GM23338 (cell line): Measurements from ENCODE around the gene CIAPIN1. TPM values are rescaled to one million over a fixed set of nuclear protein-coding genes. Genes with fewer than 3 reads are reported as not detected.

Experiments used
- ATAC-seq: fragments of 200-7000 bp; cut with Tn5 transposase; 3 replicates; pipeline ENCODE4 v1.9.1; 2020
- DNase-seq: peaks from one replicate; pipeline ENCODE4 v3.0.0-alpha.2; 2015; ENCODE audit warnings: low spot score
- H2AFZ ChIP-seq: fragments of 200-600 bp; sonication (generic); 2 replicates; pipeline ENCODE4 v1.8.0; 2016; ENCODE audit warnings: antibody characterized with exemption, mild to moderate bottlenecking, moderate library complexity
- H3F3A ChIP-seq: fragments of 200-600 bp; sonication (generic); replicated peaks from 2 replicates; pipeline ENCODE4 v1.8.0; 2017; ENCODE audit warnings: antibody characterized with exemption, mixed run types, low read depth
- H3K27ac ChIP-seq: fragments of 200-600 bp; sonication (generic); 2 replicates; pipeline ENCODE4 v1.6.1; 2016; ENCODE audit warnings: low read depth
- H3K27me3 ChIP-seq: fragments of 200-600 bp; sonication (generic); 2 replicates; pipeline ENCODE4 v1.8.0; 2016; ENCODE audit warnings: mild to moderate bottlenecking, mixed run types, moderate library complexity; ENCODE audit not compliant: insufficient read depth
- H3K36me3 ChIP-seq: fragments of 200-600 bp; sonication (generic); 2 replicates; pipeline ENCODE4 v1.8.0; 2016; ENCODE audit warnings: mild to moderate bottlenecking; ENCODE audit not compliant: insufficient read depth
- H3K4me1 ChIP-seq: fragments of 200-600 bp; sonication (generic); 2 replicates; pipeline ENCODE4 v1.8.0; 2016; ENCODE audit warnings: mild to moderate bottlenecking, moderate library complexity; ENCODE audit not compliant: insufficient read depth
- H3K4me2 ChIP-seq: fragments of 200-600 bp; sonication (generic); 2 replicates; pipeline ENCODE4 v1.7.1; 2017; ENCODE audit warnings: mixed run types
- H3K4me3 ChIP-seq: fragments of 200-600 bp; sonication (generic); 2 replicates; pipeline ENCODE4 v1.6.1; 2016; ENCODE audit warnings: mixed run types
- H3K79me2 ChIP-seq: fragments of 200-600 bp; sonication (generic); replicated peaks from 2 replicates; pipeline ENCODE4 v1.8.0; 2017; ENCODE audit warnings: mild to moderate bottlenecking; ENCODE audit not compliant: insufficient read depth
- H3K9me2 ChIP-seq: fragments of 200-600 bp; sonication (generic); 2 replicates; pipeline ENCODE4 v1.8.0; 2017; ENCODE audit not compliant: insufficient read depth
- H4K20me1 ChIP-seq: fragments of 200-600 bp; sonication (generic); replicated peaks from 2 replicates; pipeline ENCODE4 v1.8.0; 2017; ENCODE audit warnings: mild to moderate bottlenecking; ENCODE audit not compliant: insufficient read depth
- H3K27ac Mint-ChIP-seq: 2 replicates; pipeline ENCODE4 v1.8.0; 2020; ENCODE audit warnings: inconsistent platforms, mild to moderate bottlenecking, moderate library complexity, mixed read lengths
- H3K27me3 Mint-ChIP-seq: 3 replicates; pipeline ENCODE4 v1.8.0; 2022; ENCODE audit warnings: low read depth, mild to moderate bottlenecking, moderate library complexity, mixed read lengths, inconsistent platforms; ENCODE audit not compliant: insufficient read depth, poor library complexity
- H3K36me3 Mint-ChIP-seq: 3 replicates; pipeline ENCODE4 v1.8.0; 2021; ENCODE audit warnings: low read depth, mild to moderate bottlenecking, inconsistent platforms, moderate library complexity, mixed read lengths
- H3K4me1 Mint-ChIP-seq: 3 replicates; pipeline ENCODE4 v1.8.0; 2020; ENCODE audit warnings: mild to moderate bottlenecking, inconsistent platforms, mixed read lengths
- H3K4me3 Mint-ChIP-seq: 3 replicates; pipeline ENCODE4 v1.8.0; 2021; ENCODE audit warnings: moderate library complexity, mild to moderate bottlenecking, inconsistent platforms, mixed read lengths
- H3K9me3 Mint-ChIP-seq: 3 replicates; pipeline ENCODE4 v1.8.0; 2020; ENCODE audit warnings: moderate library complexity, mild to moderate bottlenecking, inconsistent platforms, mixed read lengths
- CTCF ChIP-seq, 2 experiments: fragments of 200-600 bp in 1 of 2; sonication (generic) in 1 of 2; conservative IDR thresholded peaks; 2 replicates each; pipeline versions ENCODE4 v1.5.1 to v1.6.1; 2016 to 2017; ENCODE audit warnings: antibody characterized with exemption in 2 of 2, low read depth in 2 of 2, mild to moderate bottlenecking in 2 of 2, moderate library complexity in 1 of 2
- POLR2AphosphoS5 ChIP-seq: IDR thresholded peaks from 2 replicates; pipeline ENCODE4 v1.6.1; 2016; ENCODE audit warnings: antibody characterized with exemption, low read depth
- STAT1 ChIP-seq: IDR thresholded peaks from one replicate; pipeline ENCODE4 v1.6.1; 2016; ENCODE audit warnings: antibody characterized with exemption; ENCODE audit not compliant: unreplicated experiment
- ZNF462 ChIP-seq: fragments of 250-450 bp; sonication (Bioruptor Pico); IDR thresholded peaks from 2 replicates; pipeline ENCODE4 v1.5.0; 2020; ENCODE audit warnings: mild to moderate bottlenecking, moderate library complexity
- polyA plus RNA-seq: library from polyadenylated mRNA; unstranded; fragments of >200 nt; fragmentation: Nextera tagmentation; extraction: Ambion mirVana; gene quantifications from 2 replicates; pipeline ENCODE4 v1.2.1, GENCODE V29; 2016
- total RNA-seq: library from RNA; depleted of rRNA; stranded (reverse); fragments of >200 nt; shearing (Covaris generic); gene quantifications from 2 replicates; pipeline ENCODE4 v1.2.3, GENCODE V29; 2014

CIAPIN1 gene
- total and polyA plus RNA-seq, 2 experiments from 2014 or later: 36.5 to 75.4 TPM

- Histone ChIP-seq H4K20me1 (0 out of 2 replicates have a peak, but pooled peaks cover 5% of the 10 kb centered on the region), H3K27ac (no peak overlapping the region), H3K9me2 (no peaks in the 10 kb centered on the region), H3K4me2 (no peak overlapping the region), H3K36me3 (peaks cover 4% of the 10 kb centered on the region; the same call in 1 of the 2 replicates), H3K4me1 (peaks cover 8% of the 10 kb centered on the region; the same call in 1 of the 2 replicates), H2AFZ (no peak overlapping the region), H3K27me3 (no peaks in the 10 kb centered on the region), H3K4me3 (no peak overlapping the region), H3K79me2 (no peaks in the 10 kb centered on the region), H3F3A (no peaks in the 10 kb centered on the region)
- Mint-ChIP-seq H3K27ac (no peak overlapping the region), H3K36me3 (peaks cover 10% of the 10 kb centered on the region; the same call in 2 of the 3 replicates), H3K4me3 (no peak overlapping the region), H3K4me1 (peaks cover 19% of the 10 kb centered on the region), H3K27me3 (peaks cover 8% of the 10 kb centered on the region), H3K9me3 (no peaks in the 10 kb centered on the region)
- no peak for ATAC-seq
- TF ChIP-seq POLR2AphosphoS5: no peak
- TF ChIP-seq ZNF462 (CRISPR knock-in tag): no peak
- no peak for DNase-seq
These were observed 24.0 kb downstream of the CIAPIN1 start for GRCh38 chr16:57423152-57423551.

- DNase-seq (peak; percentile 71), ATAC-seq (peak; percentile 28)
- H3K36me3 ChIP-seq: no peaks in the 10 kb centered on the region
- H3K4me2 ChIP-seq: no peak overlapping the region
- no peak overlapping the region for H3K4me3 ChIP-seq
- Mint-ChIP-seq H3K4me1 (peaks cover 25% of the 10 kb centered on the region), H3K27me3 (peaks cover 8% of the 10 kb centered on the region), H3K9me3 (no peaks in the 10 kb centered on the region), H3K36me3 (peaks cover 6% of the 10 kb centered on the region; the same call in 2 of the 3 replicates), H3K4me3 (no peak overlapping the region), H3K27ac (0 out of 2 replicates have a peak overlapping the region, but pooled peaks have one; percentile 33)
- TF ChIP-seq STAT1 (no peak), CTCF (conservative IDR thresholded peaks at IDR 0.05; ENCODE audit: low read depth in 2 of 2) (peak; percentile 69 to 79)
- no peaks in the 10 kb centered on the region for H3K79me2 ChIP-seq
- H4K20me1 ChIP-seq: 0 out of 2 replicates have a peak, but pooled peaks cover 2% of the 10 kb centered on the region
- H2AFZ ChIP-seq: no peak overlapping the region
- H3K27ac ChIP-seq: no peak overlapping the region
- peaks cover 8% of the 10 kb centered on the region; the same call in 1 of the 2 replicates for H3K4me1 ChIP-seq
- H3K9me2 ChIP-seq: no peaks in the 10 kb centered on the region
- H3F3A ChIP-seq: peaks cover 4% of the 10 kb centered on the region
- H3K27me3 ChIP-seq: no peaks in the 10 kb centered on the region
These were observed 24.9 kb downstream of the CIAPIN1 start for GRCh38 chr16:57422026-57422944.
